Measurements from ENCODE around the gene HOXA3. TPM values are rescaled to one million over a fixed set of nuclear protein-coding genes. Genes with fewer than 3 reads are reported as not detected.

The HOXA3 gene
- total and polyA plus RNA-seq, 10 of the 15 experiments (the other 5 are each of a cell fraction or from before 2014, with no cell fraction given) = 0.05 TPM; not detected in 9

GRCh38 chr7:27199849-27200760 is 47.7 kb upstream of the HOXA3 start, which contains the start of gene HOXA13:
HOXA13 (minus strand) TSS chr7:27200091; CDS start chr7:27200077, 14 bp downstream.
- CTCF ChIA-PET = interaction anchor here (1.5 kb wide), 1 partner anchor 721 kb away, joined by 10 read pairs; no protein-coding TSS in a partner anchor
- H3K9ac ChIP-seq (ENCODE audit: control insufficient read depth, insufficient read depth, low read length) = no peak within 1 kb of the TSS

More at GRCh38 chr7:27199849-27200760, 47.7 kb upstream of the HOXA3 start, which contains the start of gene HOXA13:
- H3K4me2 ChIP-seq (ENCODE audit: control insufficient read depth, insufficient read depth) = peak within 1 kb of the TSS; percentile 42; the same call in 1 of the 2 replicates
- FAIRE-seq = no peak
- no peak within 1 kb of the TSS for H2AFZ ChIP-seq (ENCODE audit: control insufficient read depth, low read depth, low read length)
- H3K4me3 ChIP-seq = no peak within 1 kb of the TSS
- TF ChIP-seq ZNF622 (IDR thresholded peaks at IDR 0.05) = no peak
- TF ChIP-seq RELA (IDR thresholded peaks at IDR 0.05; ENCODE audit: borderline replicate concordance, partially characterized antibody) = no peak
- TF ChIP-seq PRDM15 (CRISPR knock-in tag; IDR thresholded peaks at IDR 0.05) = no peak
- TF ChIP-seq CEBPB (IDR thresholded peaks at IDR 0.05; ENCODE audit: borderline replicate concordance in 1 of 2, low read depth in 2 of 2, low read length in 2 of 2) = no peak
- TF ChIP-seq BCL11A (IDR thresholded peaks at IDR 0.05; ENCODE audit: low read depth, low read length) = no peak
- TF ChIP-seq, protein P1, sequence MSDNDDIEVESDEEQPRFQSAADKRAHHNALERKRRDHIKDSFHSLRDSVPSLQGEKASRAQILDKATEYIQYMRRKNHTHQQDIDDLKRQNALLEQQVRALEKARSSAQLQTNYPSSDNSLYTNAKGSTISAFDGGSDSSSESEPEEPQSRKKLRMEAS (IDR thresholded peaks at IDR 0.05; ENCODE audit: low read depth, low read length) = no peak
- TF ChIP-seq STAT1 (conservative IDR thresholded peaks at IDR 0.05) = no peak
- no peak for TF ChIP-seq BRCA1 (IDR thresholded peaks at IDR 0.05; ENCODE audit: low read depth, low read length)
- TF ChIP-seq FOXK2 (IDR thresholded peaks at IDR 0.05) = no peak
- no peak for TF ChIP-seq TCF7 (IDR thresholded peaks at IDR 0.05; ENCODE audit: borderline replicate concordance)
- TF ChIP-seq ETV6 (conservative IDR thresholded peaks at IDR 0.05 in 1 of 2, IDR thresholded peaks at IDR 0.05 in 1 of 2; ENCODE audit: borderline replicate concordance in 1 of 2, low read depth in 1 of 2) = no peak
- no peak for TF ChIP-seq HDGF (IDR thresholded peaks at IDR 0.05)
- TF ChIP-seq SPI1 (IDR thresholded peaks at IDR 0.05; ENCODE audit: borderline replicate concordance, insufficient read depth, low read depth, low read length) = no peak
- no peak within 1 kb of the TSS for H3K27ac ChIP-seq (ENCODE audit: control insufficient read depth, insufficient read depth)
- WGBS (ENCODE audit: insufficient coverage, insufficient replicate concordance, low lambda C conversion rate, missing lambda C conversion rate) = 9% methylated on average over 60 of the region's 99 CpGs
- ChIA-PET RAD21 (ENCODE audit: unreplicated experiment) (interaction anchor here (1.4 kb wide), 1 partner anchor 721 kb away, joined by 5 read pairs; no protein-coding TSS in a partner anchor), POLR2A (no interaction called here), SMC1A (ENCODE audit: uncharacterized antibody, unreplicated experiment) (no interaction called here)
- H3K79me2 ChIP-seq (ENCODE audit: control insufficient read depth, insufficient read depth, low read length) = no peaks in the 10 kb centered on the region
- H3K9me3 ChIP-seq (replicated peaks; ENCODE audit: control insufficient read depth, insufficient read depth, low read length) = no peaks in the 10 kb centered on the region; the same call in 2 of the 3 replicates
- intact Hi-C loops (cut with micrococcal nuclease; ENCODE audit: unreplicated experiment) (loop anchor here (5.0 kb wide), 2 partner anchors 582 to 897 kb away; no protein-coding TSS in a partner anchor), in situ Hi-C loops (cut with MboI) (loop anchor here (5.0 kb wide), 4 partner anchors 377 to 817 kb away; no protein-coding TSS in a partner anchor)
- H3K36me3 ChIP-seq (ENCODE audit: control insufficient read depth in 2 of 2, insufficient read depth in 2 of 2, low read length in 1 of 2) = no peaks in the 10 kb centered on the region
- H3K4me1 ChIP-seq (ENCODE audit: control insufficient read depth, insufficient read depth, low read length) = no peaks in the 10 kb centered on the region; the same call in 1 of the 2 replicates
- no peaks in the 10 kb centered on the region for H4K20me1 ChIP-seq (ENCODE audit: control insufficient read depth, insufficient read depth)
- 0 out of 3 replicates have a peak, but pooled peaks have one; percentile 38 for ATAC-seq
- BruUV-seq (replicated peaks) = no TSS peak
- peaks cover 27 to 45% of the 10 kb centered on the region in 2 experiments for H3K27me3 ChIP-seq (replicated peaks in 1 of 2; ENCODE audit: control insufficient read depth in 2 of 2, insufficient read depth in 2 of 2, low read length in 1 of 2)
- DNase-seq (ENCODE audit: low read depth, low spot score) = no peak

Data from GM12878 (cell line).